Fibroblast of mammary gland (primary cell): ENCODE results near the gene CADPS.

Experiments
- DNase-seq: peaks from one replicate; pipeline ENCODE4 v3.0.0-alpha.2; 2010; ENCODE audit warnings: low read depth
- H3K4me3 ChIP-seq: 2 replicates; pipeline ENCODE4 v1.5.1; 2011; ENCODE audit warnings: low read depth, mild to moderate bottlenecking, low read length, moderate library complexity; ENCODE audit not compliant: control insufficient read depth
- CTCF ChIP-seq: conservative IDR thresholded peaks from 2 replicates; pipeline ENCODE4 v1.5.1; 2011; ENCODE audit warnings: low read depth, low read length, inconsistent platforms; ENCODE audit not compliant: control insufficient read depth, insufficient read depth

Gene CADPS

GRCh38 chr3:62501289-62501668 lies 373.9 kb downstream of the CADPS start:
- DNase-seq: no peak
- no peak for TF ChIP-seq CTCF
- no peak overlapping the region for H3K4me3 ChIP-seq

- peak; percentile 8 for DNase-seq
- TF ChIP-seq CTCF: no peak
- H3K4me3 ChIP-seq: no peak overlapping the region
Measured at GRCh38 chr3:62500556-62501288, 374.5 kb downstream of the CADPS start.

- no peak for TF ChIP-seq CTCF
- no peak overlapping the region for H3K4me3 ChIP-seq
- DNase-seq: no peak
Measured at GRCh38 chr3:62497156-62497555, 378.1 kb downstream of the CADPS start.

- TF ChIP-seq CTCF: no peak
- DNase-seq: no peak
Measured at GRCh38 chr3:62496503-62496902, 378.7 kb downstream of the CADPS start.

GRCh38 chr3:62493109-62493801 lies 382.0 kb downstream of the CADPS start:
- TF ChIP-seq CTCF: peak; percentile 45
- peak; percentile 14 for DNase-seq
- no peak overlapping the region for H3K4me3 ChIP-seq

More at GRCh38 chr3:62496503-62496902, 378.7 kb downstream of the CADPS start:
- no peak overlapping the region for H3K4me3 ChIP-seq

- TF ChIP-seq CTCF: no peak
Measured at GRCh38 chr3:62482961-62483360, 392.3 kb downstream of the CADPS start.

More at GRCh38 chr3:62482961-62483360, 392.3 kb downstream of the CADPS start:
- no peak for DNase-seq
- no peak overlapping the region for H3K4me3 ChIP-seq
